Measurements from ENCODE around the gene CUL5.
"Not testable (repeated sequence)": the region's sequence is repeated elsewhere in the genome, so short reads cannot be mapped to it uniquely, and the experiment has no call there.

CUL5 gene

DNA sequence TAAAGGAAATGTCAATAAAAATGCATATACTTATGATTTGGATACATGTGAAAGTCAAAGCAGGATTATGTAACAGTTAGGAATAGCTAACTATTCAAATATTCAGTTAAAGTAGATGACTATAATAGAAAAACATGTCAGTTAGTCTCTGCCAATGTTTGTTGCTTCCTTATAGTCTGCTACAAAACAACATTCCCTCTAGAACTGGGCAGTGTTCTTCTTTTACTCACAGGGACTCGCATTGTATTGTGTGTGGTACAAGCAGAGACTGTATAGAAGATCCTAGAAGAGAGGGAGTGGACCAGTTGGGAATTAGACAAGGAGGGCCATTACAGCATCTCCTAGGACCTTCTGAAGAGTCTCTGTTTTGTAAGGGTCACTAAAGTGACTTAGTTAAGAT, 123.3 kb downstream of the CUL5 start:
- H3K4me1 Mint-ChIP-seq, result peaks cover 17% of the 10 kb centered on the region
- no peak for DNase-seq (ENCODE audit: low spot score in 2 of 2)
- ATAC-seq (replicated peaks; ENCODE audit: extremely low read depth, poor library complexity, severe bottlenecking), result no peak
- H3K9me3 Mint-ChIP-seq, result no peaks in the 10 kb centered on the region
- H3K27ac Mint-ChIP-seq (ENCODE audit: low read depth), result no peak overlapping the region
- no peak overlapping the region for H3K4me3 Mint-ChIP-seq
- H3K27me3 Mint-ChIP-seq, result no peaks in the 10 kb centered on the region
- peaks cover 34% of the 10 kb centered on the region for H3K36me3 Mint-ChIP-seq (ENCODE audit: insufficient read depth)

DNA sequence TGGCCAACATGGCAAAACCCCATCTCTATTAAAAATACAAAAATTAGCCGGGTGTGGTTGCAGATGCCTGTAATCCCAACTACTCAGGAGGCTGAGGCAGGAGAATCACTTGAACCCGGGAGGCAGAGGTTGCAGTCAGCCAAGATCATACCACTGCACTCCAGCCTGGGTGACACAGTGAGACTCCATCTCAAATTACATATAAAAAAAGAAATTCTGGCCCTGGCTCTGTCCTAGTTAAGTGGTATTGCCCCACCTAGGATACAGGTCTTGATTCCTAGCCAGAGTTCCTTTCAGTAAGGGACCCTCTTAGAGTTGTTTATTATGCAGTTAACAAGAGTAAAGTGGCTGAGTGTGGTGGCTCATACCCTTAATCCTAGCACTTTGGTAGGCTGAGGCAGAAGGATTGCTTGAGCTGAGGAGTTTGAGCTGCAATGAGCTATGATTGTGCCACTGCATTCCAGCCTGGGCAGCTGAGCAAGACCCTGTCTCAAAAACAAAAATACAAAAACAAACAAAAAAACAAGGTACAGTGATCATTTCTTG, 124.4 kb downstream of the CUL5 start:
- H3K4me1 Mint-ChIP-seq, result peaks cover 14% of the 10 kb centered on the region

DNA sequence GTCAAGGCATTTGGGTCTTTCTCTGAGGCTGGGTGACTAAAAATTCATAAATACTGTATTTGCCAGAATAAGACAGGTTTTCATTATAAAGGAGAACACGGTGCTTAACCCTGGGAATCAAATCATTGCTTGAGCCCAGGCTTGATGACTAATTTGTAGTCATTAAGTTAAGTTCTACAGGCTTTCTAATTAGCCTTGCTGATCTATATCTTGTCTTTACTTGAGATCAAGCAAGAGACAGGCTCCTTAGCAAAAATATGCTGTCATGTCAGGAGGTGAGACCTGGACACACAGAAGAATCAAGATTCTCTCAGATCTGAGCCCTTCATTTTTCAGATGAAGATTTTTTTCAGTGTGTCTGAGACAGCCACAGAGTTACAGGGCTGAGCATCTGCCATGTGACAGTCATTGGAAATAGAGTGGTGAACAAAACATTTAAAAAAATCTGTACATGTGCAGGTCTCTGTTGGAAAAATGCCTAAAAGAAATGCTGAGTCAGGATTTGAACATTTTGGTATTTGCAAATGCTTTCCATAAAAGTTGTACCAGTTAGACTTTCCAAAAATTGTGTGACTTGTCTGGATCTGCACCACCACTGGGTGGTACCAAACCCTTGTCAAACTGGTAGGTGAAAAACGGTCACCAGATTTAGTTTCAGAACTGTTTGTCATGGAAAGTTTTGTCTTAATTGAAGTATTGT, 127.3 kb downstream of the CUL5 start:
- Mint-ChIP-seq H3K27me3 (no peaks in the 10 kb centered on the region), H3K4me3 (no peak overlapping the region), H3K36me3 (ENCODE audit: insufficient read depth) (peaks cover 39% of the 10 kb centered on the region), H3K27ac (ENCODE audit: low read depth) (peak overlapping the region; percentile 13), H3K4me1 (peaks cover 5% of the 10 kb centered on the region), H3K9me3 (no peaks in the 10 kb centered on the region)
- ATAC-seq (replicated peaks; ENCODE audit: extremely low read depth, poor library complexity, severe bottlenecking) (no peak), DNase-seq (ENCODE audit: low spot score in 2 of 2) (no peak)

More for the DNA sequence above, 124.4 kb downstream of the CUL5 start:
- not testable (repeated sequence) for H3K4me3 Mint-ChIP-seq; H3K27me3 Mint-ChIP-seq; ATAC-seq (replicated peaks; ENCODE audit: extremely low read depth, poor library complexity, severe bottlenecking); H3K27ac Mint-ChIP-seq (ENCODE audit: low read depth); DNase-seq (ENCODE audit: low spot score in 2 of 2); H3K9me3 Mint-ChIP-seq
- H3K36me3 Mint-ChIP-seq (ENCODE audit: insufficient read depth), result peaks cover 36% of the 10 kb centered on the region

- ATAC-seq (replicated peaks; ENCODE audit: extremely low read depth, poor library complexity, severe bottlenecking), result no peak
- Mint-ChIP-seq H3K36me3 (ENCODE audit: insufficient read depth) (peaks cover 38% of the 10 kb centered on the region), H3K27me3 (no peaks in the 10 kb centered on the region), H3K9me3 (no peaks in the 10 kb centered on the region), H3K4me3 (no peak overlapping the region), H3K27ac (ENCODE audit: low read depth) (peak overlapping the region; percentile 1), H3K4me1 (peaks cover 5% of the 10 kb centered on the region)
- no peak for DNase-seq (ENCODE audit: low spot score in 2 of 2)
These were observed 128.5 kb downstream of the CUL5 start for GRCh38 chr11:108137212-108137611.

DNA sequence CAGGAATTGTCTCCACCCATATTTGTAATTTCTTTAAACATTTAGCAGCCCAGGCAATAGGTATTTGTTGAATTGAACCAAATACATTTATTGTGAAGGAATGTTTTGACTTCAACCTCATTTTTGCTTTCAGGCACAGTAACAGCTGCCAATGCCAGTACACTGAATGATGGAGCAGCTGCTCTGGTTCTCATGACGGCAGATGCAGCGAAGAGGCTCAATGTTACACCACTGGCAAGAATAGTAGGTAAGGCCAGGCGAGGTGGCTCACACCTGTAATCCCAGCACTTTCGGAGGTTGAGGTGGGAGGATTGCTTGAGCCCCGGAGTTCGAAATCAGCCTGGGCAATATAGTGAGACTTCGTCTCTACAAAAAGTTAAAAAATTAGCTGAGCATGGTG, 133.6 kb downstream of the CUL5 start:
- ATAC-seq (replicated peaks; ENCODE audit: extremely low read depth, poor library complexity, severe bottlenecking), result no peak
- H3K27ac Mint-ChIP-seq (ENCODE audit: low read depth), result no peak overlapping the region
- DNase-seq (ENCODE audit: low spot score in 2 of 2), result no peak
- H3K9me3 Mint-ChIP-seq, result no peaks in the 10 kb centered on the region
- peaks cover 13% of the 10 kb centered on the region for H3K4me1 Mint-ChIP-seq
- peaks cover 41% of the 10 kb centered on the region for H3K36me3 Mint-ChIP-seq (ENCODE audit: insufficient read depth)
- no peak overlapping the region for H3K4me3 Mint-ChIP-seq
- no peaks in the 10 kb centered on the region for H3K27me3 Mint-ChIP-seq

DNA sequence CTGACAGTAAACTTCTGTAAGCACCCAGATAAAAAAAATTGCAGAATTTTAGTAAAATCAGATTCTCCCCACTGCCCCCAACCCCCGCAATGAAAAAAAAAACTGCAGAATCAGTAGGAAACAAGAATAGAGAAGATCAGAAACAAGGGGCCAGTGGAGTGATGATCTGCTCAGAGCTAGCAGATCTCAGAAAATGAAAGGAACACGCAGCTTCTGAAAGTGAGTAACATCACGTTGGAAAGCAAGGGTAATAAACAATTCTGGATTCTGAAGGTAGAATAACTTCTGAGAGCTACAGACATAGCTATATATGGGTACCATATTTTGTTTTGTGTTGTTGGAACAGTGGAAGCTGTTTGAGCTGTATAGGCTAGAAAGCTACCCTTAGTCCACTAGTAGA, 135.9 kb downstream of the CUL5 start:
- H3K36me3 Mint-ChIP-seq (ENCODE audit: insufficient read depth), result peaks cover 50% of the 10 kb centered on the region

DNA sequence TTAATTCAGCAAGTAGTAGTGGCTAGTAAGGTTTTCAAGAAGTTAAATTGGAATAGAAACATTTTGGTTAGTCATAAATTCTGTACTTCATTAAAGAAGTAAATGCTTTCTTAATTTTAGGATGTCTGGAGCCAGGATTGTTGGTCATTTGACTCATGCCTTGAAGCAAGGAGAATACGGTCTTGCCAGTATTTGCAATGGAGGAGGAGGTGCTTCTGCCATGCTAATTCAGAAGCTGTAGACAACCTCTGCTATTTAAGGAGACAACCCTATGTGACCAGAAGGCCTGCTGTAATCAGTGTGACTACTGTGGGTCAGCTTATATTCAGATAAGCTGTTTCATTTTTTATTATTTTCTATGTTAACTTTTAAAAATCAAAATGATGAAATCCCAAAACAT, 138.5 kb downstream of the CUL5 start:
- DNase-seq (ENCODE audit: low spot score in 2 of 2), result no peak
- H3K4me1 Mint-ChIP-seq, result peaks cover 12% of the 10 kb centered on the region
- peaks cover 63% of the 10 kb centered on the region for H3K36me3 Mint-ChIP-seq (ENCODE audit: insufficient read depth)
- no peak for ATAC-seq (replicated peaks; ENCODE audit: extremely low read depth, poor library complexity, severe bottlenecking)
- H3K27me3 Mint-ChIP-seq, result no peaks in the 10 kb centered on the region
- H3K9me3 Mint-ChIP-seq, result no peaks in the 10 kb centered on the region
- H3K27ac Mint-ChIP-seq (ENCODE audit: low read depth), result no peak overlapping the region
- H3K4me3 Mint-ChIP-seq, result no peak overlapping the region

More for the DNA sequence above, 135.9 kb downstream of the CUL5 start:
- Mint-ChIP-seq H3K4me1 (peaks cover 12% of the 10 kb centered on the region), H3K27me3 (no peaks in the 10 kb centered on the region), H3K4me3 (no peak overlapping the region), H3K27ac (ENCODE audit: low read depth) (peak overlapping the region; percentile 68), H3K9me3 (no peaks in the 10 kb centered on the region)
- DNase-seq (ENCODE audit: low spot score in 2 of 2) (no peak), ATAC-seq (replicated peaks; ENCODE audit: extremely low read depth, poor library complexity, severe bottlenecking) (no peak)

GRCh38 chr11:108148556-108148955, 139.9 kb downstream of the CUL5 start:
- H3K27ac Mint-ChIP-seq (ENCODE audit: low read depth), result no peak overlapping the region
- no peaks in the 10 kb centered on the region for H3K27me3 Mint-ChIP-seq
- H3K9me3 Mint-ChIP-seq, result no peaks in the 10 kb centered on the region
- no peak for DNase-seq (ENCODE audit: low spot score in 2 of 2)
- H3K4me3 Mint-ChIP-seq, result no peak overlapping the region
- ATAC-seq (replicated peaks; ENCODE audit: extremely low read depth, poor library complexity, severe bottlenecking), result no peak
- peaks cover 12% of the 10 kb centered on the region for H3K4me1 Mint-ChIP-seq
- H3K36me3 Mint-ChIP-seq (ENCODE audit: insufficient read depth), result peaks cover 69% of the 10 kb centered on the region

- H3K27ac Mint-ChIP-seq (ENCODE audit: low read depth), result peak overlapping the region; percentile 82
- H3K36me3 Mint-ChIP-seq (ENCODE audit: insufficient read depth), result peaks cover 57% of the 10 kb centered on the region
- no peak overlapping the region for H3K4me3 Mint-ChIP-seq
- H3K9me3 Mint-ChIP-seq, result no peaks in the 10 kb centered on the region
- ATAC-seq (replicated peaks; ENCODE audit: extremely low read depth, poor library complexity, severe bottlenecking) (no peak), DNase-seq (ENCODE audit: low spot score in 2 of 2) (no peak)
- H3K27me3 Mint-ChIP-seq, result no peaks in the 10 kb centered on the region
- peaks cover 5% of the 10 kb centered on the region for H3K4me1 Mint-ChIP-seq
These were observed 145.9 kb downstream of the CUL5 start for GRCh38 chr11:108154591-108154990.
